Calu3 (cell line): ENCODE measurements around the gene SUMF2. TPM values are rescaled to one million over a fixed set of nuclear protein-coding genes. Genes with fewer than 3 reads are reported as not detected.

Source experiments
- BruUV-seq: library from RNA; stranded (reverse); fragments of 400-500 nt; replicated peaks from 2 replicates; lab custom pipeline; 2021; lab: Mats Ljungman, UMichigan
- CTCF ChIA-PET: fragments of 300-600 bp; sonication (Branson Sonifier 250); formaldehyde crosslinking; loops from one replicate; lab custom pipeline; 2022; ENCODE audit warnings: antibody characterized with exemption; lab: Charles Lee
- DNase-seq: peaks from one replicate; pipeline ENCODE4 v3.0.0; 2022
- H3K27ac Mint-ChIP-seq: one replicate; pipeline ENCODE4 v1.8.0; 2022; ENCODE audit warnings: mixed read lengths; ENCODE audit not compliant: unreplicated experiment
- H3K27me3 Mint-ChIP-seq: one replicate; pipeline ENCODE4 v1.8.0; 2022; ENCODE audit warnings: mixed read lengths; ENCODE audit not compliant: unreplicated experiment
- H3K36me3 Mint-ChIP-seq: one replicate; pipeline ENCODE4 v1.8.0; 2022; ENCODE audit warnings: mild to moderate bottlenecking, moderate library complexity, mixed read lengths; ENCODE audit not compliant: insufficient read depth, unreplicated experiment
- H3K4me1 Mint-ChIP-seq: one replicate; pipeline ENCODE4 v1.8.0; 2022; ENCODE audit warnings: mild to moderate bottlenecking, low read depth, mixed read lengths; ENCODE audit not compliant: unreplicated experiment
- H3K4me3 Mint-ChIP-seq: one replicate; pipeline ENCODE4 v1.8.0; 2022; ENCODE audit warnings: mild to moderate bottlenecking, low read depth, moderate library complexity, mixed read lengths; ENCODE audit not compliant: unreplicated experiment
- H3K9me3 Mint-ChIP-seq: one replicate; pipeline ENCODE4 v1.8.0; 2022; ENCODE audit warnings: low read depth, mixed read lengths; ENCODE audit not compliant: unreplicated experiment
- intact Hi-C: fragments of 100-400 bp; cut with micrococcal nuclease; formaldehyde crosslinking; loops from one replicate; pipeline ENCODE4 v1.10.0; 2022; ENCODE audit not compliant: unreplicated experiment
- total RNA-seq: library from RNA; stranded (reverse); gene quantifications from 2 replicates; pipeline ENCODE4 v1.2.3, GENCODE V29; 2022
- TF ChIP-seq, protein P1 (sequence below): fragments of 200-600 bp; IDR thresholded peaks from one replicate; pipeline ENCODE4 v1.8.0; 2022; ENCODE audit warnings: antibody characterized with exemption; ENCODE audit not compliant: unreplicated experiment

SUMF2 gene
- total RNA-seq, 1 experiment from 2014 or later = 255 TPM

DNA sequence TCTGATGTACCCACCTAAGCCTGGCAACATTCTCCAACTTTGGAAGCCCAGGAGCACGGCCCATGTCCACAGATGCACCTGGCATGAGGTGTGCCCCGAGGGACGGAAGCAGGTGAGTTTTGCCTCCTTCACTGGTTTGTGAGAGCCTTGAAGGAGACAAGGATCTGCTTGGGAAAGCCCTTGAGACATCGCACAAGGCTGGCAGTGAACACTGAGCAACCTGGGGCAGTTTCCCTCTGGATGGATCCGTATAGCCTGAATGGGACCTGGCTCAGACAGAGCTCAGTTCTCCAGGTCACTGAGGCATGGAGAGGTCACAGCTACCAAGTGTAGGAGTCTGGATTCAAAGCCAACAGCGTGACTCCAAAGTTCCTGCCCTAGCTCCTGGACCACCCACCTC is 60.9 kb downstream of the SUMF2 start:
- Mint-ChIP-seq H3K9me3 (peaks cover 3% of the 10 kb centered on the region), H3K27me3 (no peaks in the 10 kb centered on the region), H3K4me1 (no peaks in the 10 kb centered on the region), H3K36me3 (no peaks in the 10 kb centered on the region), H3K4me3 (no peak overlapping the region), H3K27ac (no peak overlapping the region)
- no peak for DNase-seq
- BruUV-seq = no TSS peak
- TF ChIP-seq, protein P1, sequence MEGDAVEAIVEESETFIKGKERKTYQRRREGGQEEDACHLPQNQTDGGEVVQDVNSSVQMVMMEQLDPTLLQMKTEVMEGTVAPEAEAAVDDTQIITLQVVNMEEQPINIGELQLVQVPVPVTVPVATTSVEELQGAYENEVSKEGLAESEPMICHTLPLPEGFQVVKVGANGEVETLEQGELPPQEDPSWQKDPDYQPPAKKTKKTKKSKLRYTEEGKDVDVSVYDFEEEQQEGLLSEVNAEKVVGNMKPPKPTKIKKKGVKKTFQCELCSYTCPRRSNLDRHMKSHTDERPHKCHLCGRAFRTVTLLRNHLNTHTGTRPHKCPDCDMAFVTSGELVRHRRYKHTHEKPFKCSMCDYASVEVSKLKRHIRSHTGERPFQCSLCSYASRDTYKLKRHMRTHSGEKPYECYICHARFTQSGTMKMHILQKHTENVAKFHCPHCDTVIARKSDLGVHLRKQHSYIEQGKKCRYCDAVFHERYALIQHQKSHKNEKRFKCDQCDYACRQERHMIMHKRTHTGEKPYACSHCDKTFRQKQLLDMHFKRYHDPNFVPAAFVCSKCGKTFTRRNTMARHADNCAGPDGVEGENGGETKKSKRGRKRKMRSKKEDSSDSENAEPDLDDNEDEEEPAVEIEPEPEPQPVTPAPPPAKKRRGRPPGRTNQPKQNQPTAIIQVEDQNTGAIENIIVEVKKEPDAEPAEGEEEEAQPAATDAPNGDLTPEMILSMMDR = no peak
- CTCF ChIA-PET = interaction anchor here (0.6 kb wide), 1 partner anchor 1517 kb away, joined by 4 read pairs; no protein-coding TSS in a partner anchor
- intact Hi-C loops = no loop called here

DNA sequence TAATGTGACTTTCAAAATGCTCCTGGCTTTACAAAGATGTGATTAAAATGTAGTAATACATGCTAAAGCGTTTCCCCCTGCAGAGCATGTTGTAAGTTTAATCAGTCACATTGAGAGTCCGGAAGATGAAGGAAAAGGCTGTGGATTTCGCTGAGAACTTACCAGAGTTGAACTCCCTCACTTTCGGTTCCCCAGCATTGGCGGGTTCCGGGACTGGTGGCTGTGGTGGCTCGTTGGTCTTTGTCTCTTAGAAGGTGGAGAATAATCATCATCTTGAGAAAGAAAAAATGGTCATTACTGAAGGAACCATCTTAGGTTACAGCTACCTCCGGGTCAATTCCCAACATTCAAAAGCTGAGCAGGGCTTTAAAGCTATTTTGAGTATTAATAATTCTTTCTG is 61.7 kb downstream of the SUMF2 start:
- no TSS peak for BruUV-seq
- TF ChIP-seq, protein P1 = no peak
- intact Hi-C loops = no loop called here
- Mint-ChIP-seq H3K9me3 (peaks cover 3% of the 10 kb centered on the region), H3K4me3 (no peak overlapping the region), H3K27ac (no peak overlapping the region), H3K27me3 (no peaks in the 10 kb centered on the region), H3K36me3 (no peaks in the 10 kb centered on the region), H3K4me1 (no peaks in the 10 kb centered on the region)
- no peak for DNase-seq
- CTCF ChIA-PET = no interaction called here

DNA sequence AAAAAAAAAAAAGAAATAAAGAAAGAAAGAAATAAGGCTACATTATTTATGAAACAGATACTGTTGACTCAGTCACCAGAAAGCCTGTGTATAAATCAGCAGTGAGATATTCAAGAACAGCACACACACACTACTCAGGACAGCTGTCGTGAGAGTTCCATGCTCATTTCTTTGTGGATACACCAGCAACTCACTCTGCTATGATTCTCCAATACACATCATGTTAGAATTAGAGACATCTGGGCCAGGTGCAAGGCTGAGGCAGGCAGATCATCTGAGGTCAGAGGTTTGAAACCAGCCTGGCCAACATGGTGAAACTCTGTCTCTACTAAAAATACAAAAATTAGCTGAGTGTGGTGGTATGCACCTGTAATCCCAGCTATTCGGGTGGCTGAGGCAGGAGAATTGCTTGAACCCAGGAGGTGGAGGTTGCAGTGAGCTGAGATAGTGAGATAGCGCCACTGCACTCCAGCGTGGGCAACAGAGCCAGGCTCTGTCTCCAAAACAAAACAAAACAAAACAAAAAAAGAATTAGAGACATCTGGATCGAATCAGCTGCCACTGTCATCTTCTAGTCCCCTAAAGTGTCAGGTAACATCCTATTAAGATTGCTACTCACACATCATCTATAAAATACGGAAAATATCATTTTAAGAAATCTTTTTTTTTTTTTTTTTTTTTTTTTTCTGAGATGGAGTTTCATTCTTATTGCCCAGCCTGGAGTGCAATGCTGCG is 63.3 kb downstream of the SUMF2 start:
- no TSS peak for BruUV-seq
- H3K27me3 Mint-ChIP-seq = no peaks in the 10 kb centered on the region
- no peaks in the 10 kb centered on the region for H3K4me1 Mint-ChIP-seq
- no peak overlapping the region for H3K27ac Mint-ChIP-seq
- H3K4me3 Mint-ChIP-seq = no peak overlapping the region
- H3K9me3 Mint-ChIP-seq = peaks cover 3% of the 10 kb centered on the region
- no peaks in the 10 kb centered on the region for H3K36me3 Mint-ChIP-seq
- CTCF ChIA-PET = interaction anchor here (0.7 kb wide), 1 partner anchor 133 kb away, joined by 4 read pairs; no protein-coding TSS in a partner anchor
- no peak for DNase-seq
- TF ChIP-seq, protein P1 = no peak
- intact Hi-C loops = no loop called here

Other genes with a start within 250 kb of the SUMF2 start
- not detected in 2 replicates for gene SEPTIN14, start 201.5 kb upstream of the SUMF2 start, total RNA-seq
- gene ZNF713, start 176.8 kb upstream of the SUMF2 start, total RNA-seq = 4.4 and 5.3 TPM in 2 replicates
- 32.6 and 37.1 TPM in 2 replicates for gene MRPS17, start 112.4 kb upstream of the SUMF2 start, total RNA-seq
- 81.6 and 93.8 TPM in 2 replicates for gene NIPSNAP2, start 99.7 kb upstream of the SUMF2 start, total RNA-seq
- 37.5 and 39.9 TPM in 2 replicates for gene PSPH, start 12.8 kb upstream of the SUMF2 start, total RNA-seq
- gene CCT6A, start 12.5 kb upstream of the SUMF2 start, total RNA-seq = 416 and 421 TPM in 2 replicates
- 1.1 and 2.6 TPM in 2 replicates for gene PHKG1, start 28.7 kb downstream of the SUMF2 start, total RNA-seq
- 673 and 699 TPM in 2 replicates for gene CHCHD2, start 42.2 kb downstream of the SUMF2 start, total RNA-seq
- not detected in 2 replicates for gene NUPR2, start 52.1 kb downstream of the SUMF2 start, total RNA-seq